Natural killer cell (primary cell): ENCODE results near the gene TEAD1. TPM values are rescaled to one million over a fixed set of nuclear protein-coding genes. Genes with fewer than 3 reads are reported as not detected.

Source experiments
- ATAC-seq, 3 donors: fragments of 150-1000 bp in 2 of 3; fragments of 200-7000 bp in 1 of 3; cut with Tn5 transposase; 1 replicate in 1 of 3; 2 replicates in 2 of 3; pipeline ENCODE4 v1.10.0; 2021; ENCODE audit warnings: mild to moderate bottlenecking in 2 of 3, moderate library complexity in 2 of 3
- DNase-seq, 2 donors: peaks; one replicate each; pipeline versions ENCODE4 v3.0.0 to v3.0.0-alpha.2; 2013 to 2021; ENCODE audit warnings: mixed read lengths in 1 of 2
- H3K27ac ChIP-seq: one replicate; pipeline ENCODE4 v1.5.1; 2013; ENCODE audit warnings: mild to moderate bottlenecking, low read length
- H3K27me3 ChIP-seq: one replicate; pipeline ENCODE4 v1.6.1; 2013; ENCODE audit warnings: low read length; ENCODE audit not compliant: control insufficient read depth, insufficient read depth
- H3K36me3 ChIP-seq: one replicate; pipeline ENCODE4 v1.6.1; 2013; ENCODE audit warnings: low read length; ENCODE audit not compliant: control insufficient read depth, insufficient read depth
- H3K4me1 ChIP-seq: one replicate; pipeline ENCODE4 v1.6.1; 2013; ENCODE audit warnings: low read length; ENCODE audit not compliant: control insufficient read depth, insufficient read depth
- H3K4me3 ChIP-seq: one replicate; pipeline ENCODE4 v1.5.1; 2013; ENCODE audit warnings: low read length
- H3K9me3 ChIP-seq: one replicate; pipeline ENCODE4 v1.6.1; 2013; ENCODE audit warnings: low read length; ENCODE audit not compliant: control insufficient read depth, insufficient read depth
- H3K27ac Mint-ChIP-seq, 2 donors: one replicate each; pipeline ENCODE4 v1.8.0; 2022; ENCODE audit warnings: mild to moderate bottlenecking in 2 of 2, mixed read lengths in 2 of 2, moderate library complexity in 1 of 2
- H3K27me3 Mint-ChIP-seq, 2 donors: one replicate each; pipeline ENCODE4 v1.8.0; 2022; ENCODE audit warnings: low read depth in 2 of 2, mixed read lengths in 2 of 2
- H3K36me3 Mint-ChIP-seq: one replicate; pipeline ENCODE4 v1.8.0; 2022; ENCODE audit warnings: mixed read lengths
- H3K4me1 Mint-ChIP-seq, 2 donors: one replicate each; pipeline ENCODE4 v1.8.0; 2022; ENCODE audit warnings: mixed read lengths in 2 of 2
- H3K4me3 Mint-ChIP-seq: one replicate; pipeline ENCODE4 v1.8.0; 2022; ENCODE audit warnings: mild to moderate bottlenecking, moderate library complexity, mixed read lengths
- H3K9me3 Mint-ChIP-seq, 2 donors: one replicate each; pipeline ENCODE4 v1.8.0; 2022; ENCODE audit warnings: mixed read lengths in 2 of 2
- CTCF ChIP-seq: fragments of 200-600 bp; IDR thresholded peaks from one replicate; pipeline ENCODE4 v1.8.0; 2022; ENCODE audit warnings: antibody characterized with exemption
- WGBS: methylation state at CpG from one replicate; pipeline ENCODE4 v1.1.7; 2013; ENCODE audit warnings: missing lambda C conversion rate; ENCODE audit not compliant: insufficient coverage; 5-methylcytosine and 5-hydroxymethylcytosine counted together
- intact Hi-C: fragments of 100-400 bp; cut with micrococcal nuclease; formaldehyde crosslinking; loops from one replicate; pipeline ENCODE4 v1.14.2; 2022
- total RNA-seq, 4 donors: library from RNA; stranded (reverse); fragments of 120-200 nt in 1 of 4; gene quantifications; one replicate each; pipeline versions ENCODE4 v1.2.3 to v1.2.4, GENCODE V29; 2013 to 2022

The TEAD1 gene
- total RNA-seq, 3 donors from 2014 or later (not counting 1 experiment from before 2014, with no cell fraction given) = not detected

- Mint-ChIP-seq H3K4me1 (peaks cover 0 to 12% of the 10 kb centered on the region in 2 donors), H3K27me3 (peaks cover 16 to 48% of the 10 kb centered on the region in 2 donors), H3K4me3 (no peak overlapping the region), H3K36me3 (no peaks in the 10 kb centered on the region), H3K27ac (no peak overlapping the region), H3K9me3 (peaks cover 3% of the 10 kb centered on the region in 2 donors)
- peak in 1 of 2 donors; percentile 76 for DNase-seq
- peaks cover 3% of the 10 kb centered on the region for H3K9me3 ChIP-seq
- no peak overlapping the region for H3K27ac ChIP-seq
- ATAC-seq = peak in 2 of 3 donors; percentile 48 to 84
- H3K4me1 ChIP-seq = peaks cover 13% of the 10 kb centered on the region
- intact Hi-C loops = no loop called here
- peaks cover 13% of the 10 kb centered on the region for H3K27me3 ChIP-seq
- H3K4me3 ChIP-seq = no peak overlapping the region
- no peaks in the 10 kb centered on the region for H3K36me3 ChIP-seq
- TF ChIP-seq CTCF = no peak
- 12% methylated on average over 5 of the region's 5 CpGs for WGBS
These were observed 43.6 kb downstream of the TEAD1 start for GRCh38 chr11:12717851-12718291.

- Mint-ChIP-seq H3K9me3 (peaks cover 3% of the 10 kb centered on the region in 2 donors), H3K27ac (no peak overlapping the region), H3K4me3 (no peak overlapping the region), H3K36me3 (no peaks in the 10 kb centered on the region), H3K4me1 (peaks cover 0 to 12% of the 10 kb centered on the region in 2 donors), H3K27me3 (peaks cover 17 to 54% of the 10 kb centered on the region in 2 donors)
- Histone ChIP-seq H3K27me3 (peaks cover 20% of the 10 kb centered on the region), H3K36me3 (no peaks in the 10 kb centered on the region), H3K9me3 (peaks cover 3% of the 10 kb centered on the region), H3K27ac (no peak overlapping the region), H3K4me1 (peaks cover 13% of the 10 kb centered on the region), H3K4me3 (no peak overlapping the region)
- DNase-seq (no peak), ATAC-seq (no peak)
- 56% methylated on average over 4 of the region's 4 CpGs for WGBS
- TF ChIP-seq CTCF = no peak
- intact Hi-C loops = no loop called here
These were observed 45.0 kb downstream of the TEAD1 start for GRCh38 chr11:12719221-12719620.

- 72% methylated on average over 6 of the region's 7 CpGs for WGBS
- Histone ChIP-seq H3K27me3 (peaks cover 17% of the 10 kb centered on the region), H3K36me3 (no peaks in the 10 kb centered on the region), H3K4me3 (no peak overlapping the region), H3K4me1 (peaks cover 18% of the 10 kb centered on the region), H3K27ac (no peak overlapping the region), H3K9me3 (peaks cover 3% of the 10 kb centered on the region)
- H3K27me3 Mint-ChIP-seq = peaks cover 16 to 45% of the 10 kb centered on the region in 2 donors
- peaks cover 2 to 3% of the 10 kb centered on the region in 2 donors for H3K9me3 Mint-ChIP-seq
- peaks cover 0 to 13% of the 10 kb centered on the region in 2 donors for H3K4me1 Mint-ChIP-seq
- no peak for TF ChIP-seq CTCF
- intact Hi-C loops = no loop called here
- ATAC-seq (no peak), DNase-seq (no peak)
- no peak overlapping the region for H3K4me3 Mint-ChIP-seq
- H3K36me3 Mint-ChIP-seq = no peaks in the 10 kb centered on the region
- no peak overlapping the region for H3K27ac Mint-ChIP-seq
These were observed 47.8 kb downstream of the TEAD1 start for GRCh38 chr11:12721816-12722604.
